Stimulated activated CD4-positive, alpha-beta T cell treated with anti-CD3 and anti-CD28 coated beads, TNF-alpha, amount 100 ng/mL, for 4 hours (primary cell): ENCODE results near the gene ELFN2.

Source experiments
- DNase-seq, 3 experiments: peaks; one replicate each; pipeline ENCODE4 v3.0.0-alpha.2; 2020; ENCODE audit warnings: low read depth in 3 of 3

ELFN2 gene

DNA sequence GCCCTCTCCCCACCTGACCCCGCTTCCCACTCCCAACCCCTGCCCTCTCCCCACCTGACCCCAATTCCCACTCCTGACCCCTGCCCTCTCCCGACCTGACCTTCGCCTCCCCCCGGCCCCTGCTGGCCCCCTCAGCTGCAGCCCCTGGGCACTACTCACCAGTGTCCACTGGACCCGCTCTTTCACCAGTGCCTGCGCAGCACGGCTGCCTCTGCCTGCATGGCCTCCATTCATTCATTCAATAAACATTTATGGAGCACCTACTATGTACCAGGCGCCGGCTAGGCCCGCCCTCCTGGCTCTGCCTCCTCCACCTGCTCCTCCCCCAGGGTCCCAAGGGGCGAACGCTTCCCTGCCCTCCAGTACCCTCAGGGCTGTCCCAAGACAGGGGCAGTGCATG is 42.6 kb downstream of the ELFN2 start:
- no peak for DNase-seq

DNA sequence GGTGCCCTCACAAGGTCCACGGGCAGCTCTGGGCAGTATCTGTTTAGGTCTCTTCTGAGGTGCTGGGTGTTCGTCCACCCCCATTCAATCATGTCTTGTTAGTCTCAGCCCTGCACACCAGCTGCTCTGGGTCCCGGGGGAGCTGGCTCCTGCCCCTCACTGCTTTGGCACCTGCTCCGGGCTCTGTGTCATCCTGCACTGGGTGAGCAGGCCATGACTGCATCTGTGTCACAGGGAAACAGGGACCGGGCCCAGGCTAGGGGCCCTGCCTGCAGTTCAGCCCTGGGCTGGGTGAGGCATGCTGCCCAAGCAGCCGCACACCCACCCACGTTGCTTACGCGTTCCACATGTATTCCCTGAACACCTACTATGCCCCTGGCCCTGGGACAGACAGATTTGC is 43.9 kb downstream of the ELFN2 start:
- DNase-seq, result no peak

GRCh38 chr22:37381489-37381888 is 45.8 kb downstream of the ELFN2 start:
- no peak for DNase-seq

GRCh38 chr22:37379722-37380121 is 47.6 kb downstream of the ELFN2 start:
- DNase-seq, result no peak

GRCh38 chr22:37379085-37379484 is 48.2 kb downstream of the ELFN2 start:
- no peak for DNase-seq

DNA sequence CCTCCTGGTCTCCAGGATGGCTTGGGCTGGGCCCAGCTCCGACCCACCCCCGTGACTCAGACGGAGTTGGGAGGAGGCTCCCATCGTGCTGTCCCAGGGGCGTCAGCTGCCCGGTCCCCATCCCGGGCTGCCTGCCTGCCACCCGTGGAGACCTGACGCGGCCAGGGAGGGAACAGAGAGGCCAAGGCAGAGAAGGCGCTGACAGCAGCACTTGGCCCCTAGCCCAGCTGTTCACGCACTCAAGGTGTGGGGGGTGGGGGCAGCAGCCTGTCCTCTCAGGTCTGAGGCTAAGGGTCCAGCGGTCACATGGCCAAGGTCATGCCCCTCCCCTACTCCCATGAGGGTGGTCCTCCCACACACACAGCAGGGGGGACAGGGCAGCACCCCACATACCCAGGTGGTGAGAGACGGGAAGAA is 48.6 kb downstream of the ELFN2 start:
- no peak for DNase-seq

- DNase-seq, result no peak
Observed at GRCh38 chr22:37377927-37378326, 49.4 kb downstream of the ELFN2 start.

GRCh38 chr22:37377138-37377537 is 50.1 kb downstream of the ELFN2 start:
- DNase-seq, result no peak

- no peak for DNase-seq
Observed at GRCh38 chr22:37376643-37377042, 50.6 kb downstream of the ELFN2 start.

DNA sequence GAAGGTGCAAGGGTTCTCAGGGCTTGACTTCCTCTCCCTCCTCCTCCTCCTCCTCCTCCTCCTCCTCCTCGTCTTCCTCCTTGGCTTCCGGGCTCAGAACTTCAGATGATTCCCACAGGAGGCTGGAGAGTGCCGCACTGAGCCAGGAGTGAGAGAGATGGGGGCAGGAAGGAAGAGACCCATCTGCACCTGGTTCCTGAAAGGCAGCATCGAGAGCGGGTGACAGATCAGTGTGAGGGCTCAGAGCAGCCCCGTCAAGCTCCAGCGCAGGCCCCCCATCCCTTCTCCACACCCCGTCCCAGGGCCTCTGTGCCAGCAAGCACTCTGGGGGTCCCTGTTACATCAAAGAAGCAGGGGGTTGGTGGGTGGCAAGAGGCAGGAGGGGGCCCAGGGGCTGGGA is 51.5 kb downstream of the ELFN2 start:
- no peak for DNase-seq

- DNase-seq, result no peak
Observed at GRCh38 chr22:37374571-37374970, 52.7 kb downstream of the ELFN2 start.

GRCh38 chr22:37373451-37373850 is 53.8 kb downstream of the ELFN2 start:
- DNase-seq, result no peak

GRCh38 chr22:37371911-37372310 is 55.4 kb downstream of the ELFN2 start:
- no peak for DNase-seq

GRCh38 chr22:37371491-37371890 is 55.8 kb downstream of the ELFN2 start:
- no peak for DNase-seq

GRCh38 chr22:37370306-37370979 is 56.8 kb downstream of the ELFN2 start:
- no peak for DNase-seq

GRCh38 chr22:37369483-37369882 is 57.8 kb downstream of the ELFN2 start:
- no peak for DNase-seq

- DNase-seq, result no peak
Observed at GRCh38 chr22:37368058-37368457, 59.2 kb downstream of the ELFN2 start.

DNA sequence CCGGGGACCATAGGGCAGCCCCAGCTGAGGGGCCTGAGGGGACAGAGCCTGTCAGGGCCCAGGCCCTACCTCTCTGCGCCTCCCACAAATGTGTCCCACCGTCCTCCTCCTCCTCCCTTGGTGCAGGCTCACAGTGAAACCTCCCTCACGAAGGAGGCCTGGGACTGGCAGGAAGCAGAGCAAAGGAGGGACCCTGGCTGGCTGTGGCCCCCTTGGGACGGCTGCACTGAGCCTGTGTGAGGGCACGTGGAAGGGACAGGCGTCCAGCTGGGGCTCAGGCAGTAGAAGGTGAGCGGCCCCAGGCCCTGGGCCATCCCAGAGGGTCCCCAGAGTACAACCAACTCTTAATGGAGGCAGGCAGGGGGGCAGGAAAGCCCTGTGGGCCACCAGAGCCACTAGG is 60.7 kb downstream of the ELFN2 start:
- no peak for DNase-seq

DNA sequence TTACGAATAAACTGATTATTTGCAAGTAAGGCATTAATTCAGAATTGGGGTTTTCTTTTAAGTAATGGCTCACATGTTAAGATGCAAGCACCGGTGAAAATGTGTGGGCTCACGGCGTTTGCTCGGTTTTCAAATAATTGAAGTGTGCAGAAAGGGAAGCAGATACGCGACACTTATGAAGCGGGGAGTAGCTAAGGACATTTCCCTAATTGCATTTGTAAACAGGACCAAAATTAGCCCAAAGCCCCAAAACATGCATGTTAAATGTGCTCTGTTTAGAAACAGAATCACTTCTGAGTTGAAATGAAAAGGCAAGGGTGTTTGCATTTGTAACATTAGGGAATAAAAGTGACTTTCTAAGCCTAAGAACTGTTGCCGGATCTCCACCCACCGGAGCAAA is 61.3 kb downstream of the ELFN2 start:
- DNase-seq, result no peak

DNA sequence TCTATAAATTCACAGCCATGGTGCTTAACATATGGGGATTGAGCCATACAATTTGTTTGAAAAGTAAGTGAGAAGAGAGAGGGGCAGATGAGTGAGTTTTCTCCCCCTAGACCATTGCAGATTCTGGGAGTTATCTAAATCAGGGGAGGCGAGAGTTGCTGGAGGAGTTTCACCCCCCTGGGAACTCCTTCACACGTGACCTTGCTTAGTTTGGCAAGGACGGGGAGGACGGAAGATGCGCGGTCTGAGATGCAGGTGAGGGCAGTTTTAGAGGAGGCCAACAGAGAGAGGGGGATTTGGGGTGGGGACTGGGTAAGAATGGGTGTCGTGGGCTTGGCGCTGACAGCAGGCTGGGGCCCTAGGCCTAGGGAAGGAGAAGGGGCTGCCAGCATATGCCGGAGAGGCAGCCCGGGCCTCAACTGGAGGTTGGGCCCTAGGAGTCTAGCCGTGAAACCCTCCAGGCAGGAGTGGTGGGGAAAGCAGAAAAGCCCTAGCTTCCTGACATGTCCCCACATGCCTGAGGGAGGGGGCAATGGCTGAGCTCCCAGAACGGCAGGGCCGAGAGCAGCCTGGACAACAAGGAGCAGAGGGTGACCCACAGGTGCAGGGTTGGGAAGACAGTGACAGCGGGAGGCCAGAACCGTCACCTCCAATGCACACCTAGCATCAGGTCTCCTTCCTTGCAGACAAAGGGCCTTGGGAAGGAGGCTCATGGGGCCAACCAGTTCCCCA is 63.9 kb downstream of the ELFN2 start:
- DNase-seq, result no peak

DNA sequence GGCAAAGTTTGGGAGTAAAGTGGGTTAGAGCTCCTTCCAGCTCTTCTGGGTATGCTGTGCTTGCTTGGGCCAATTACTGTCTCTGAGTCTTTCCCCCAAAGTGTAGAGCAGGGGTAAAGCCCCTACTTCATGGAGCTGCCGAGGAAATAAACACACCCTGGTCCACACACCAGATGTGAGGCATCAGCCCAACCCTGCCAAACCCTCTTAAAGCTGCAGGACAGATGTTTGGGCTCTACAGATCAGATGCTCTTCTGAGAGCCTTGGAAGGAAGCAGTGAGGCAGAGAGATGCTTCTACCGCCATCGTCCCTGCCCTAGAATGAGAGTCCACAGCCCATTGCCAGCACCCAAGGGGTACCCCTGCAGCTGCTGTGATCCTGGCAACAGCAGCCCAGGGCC is 64.7 kb downstream of the ELFN2 start:
- DNase-seq, result no peak

- no peak for DNase-seq
Observed at GRCh38 chr22:37358917-37359316, 68.4 kb downstream of the ELFN2 start.

DNA sequence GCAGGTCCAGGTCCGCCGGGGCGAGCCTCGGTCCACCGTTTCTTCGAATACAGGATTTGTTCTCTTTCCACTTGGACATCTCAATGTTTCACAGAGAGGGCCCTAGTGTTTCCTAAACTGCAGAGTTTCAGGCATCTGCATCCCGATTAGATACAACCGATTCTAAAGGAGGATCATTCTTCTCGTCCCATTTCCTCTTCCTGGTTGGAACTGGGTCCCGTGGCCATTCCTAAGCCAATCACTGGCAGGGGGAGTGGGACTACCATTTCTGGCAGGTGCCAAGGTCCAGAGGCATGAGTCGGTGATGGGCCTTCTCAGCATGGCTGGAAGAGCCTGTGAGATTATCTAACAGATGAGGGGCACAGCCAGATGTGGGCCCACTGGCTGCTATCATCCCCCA is 68.9 kb downstream of the ELFN2 start:
- DNase-seq, result no peak
